ENCODE measurements around the gene EFHC1. TPM values are rescaled to one million over a fixed set of nuclear protein-coding genes. Genes with fewer than 3 reads are reported as not detected.
A peak's percentile ranks its signal among the peaks of the same experiment; 100 is the strongest.
"Not testable (repeated sequence)": the region's sequence is repeated elsewhere in the genome, so short reads cannot be mapped to it uniquely, and the experiment has no call there.

Gene EFHC1
- total RNA-seq, 1 experiment from 2014 or later, result 9.1 TPM

GRCh38 chr6:52438926-52439325, 18.8 kb downstream of the EFHC1 start:
- no peak for DNase-seq (ENCODE audit: low spot score)

DNA sequence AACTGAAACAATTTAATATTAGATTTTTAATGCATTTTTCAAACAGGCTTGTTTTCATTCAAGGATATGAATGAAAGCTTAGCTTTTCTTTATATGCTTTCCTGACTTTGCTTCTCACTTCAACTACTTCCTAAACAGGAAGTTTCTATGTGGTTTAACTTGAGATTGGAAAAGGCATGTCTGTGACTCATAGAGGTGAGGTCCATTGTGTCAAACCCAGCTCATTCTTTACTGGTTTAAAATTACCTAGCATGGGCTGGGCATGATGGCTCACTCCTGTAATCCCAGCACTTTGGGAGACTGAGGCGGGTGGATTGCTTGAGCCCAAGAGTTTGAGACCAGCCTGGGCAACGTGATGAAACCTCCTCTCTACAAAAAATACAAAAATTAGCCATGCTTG, 34.4 kb downstream of the EFHC1 start:
- DNase-seq (ENCODE audit: low spot score), result peak; percentile 15

DNA sequence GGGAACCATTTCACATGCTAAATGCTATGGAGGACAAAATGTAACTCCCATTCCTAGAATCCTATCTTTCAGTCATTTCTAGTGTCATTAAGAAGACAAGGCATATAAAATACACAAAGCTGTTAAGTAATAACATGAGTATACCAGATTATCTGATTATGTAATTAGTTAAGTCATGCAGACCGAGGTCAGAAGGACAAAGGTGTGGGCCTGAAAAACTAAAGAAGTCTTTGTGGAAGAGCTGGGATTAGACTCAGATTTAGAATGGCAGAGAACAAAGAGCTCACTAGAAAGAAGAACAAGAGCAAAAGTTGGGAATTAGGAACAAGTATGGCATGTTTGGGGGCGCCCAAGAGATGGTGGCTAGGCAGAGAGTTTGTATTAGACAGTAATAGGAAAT, 37.0 kb downstream of the EFHC1 start:
- no peak for DNase-seq (ENCODE audit: low spot score)

- not testable (repeated sequence) for DNase-seq (ENCODE audit: low spot score)
These were observed 41.1 kb downstream of the EFHC1 start for GRCh38 chr6:52461194-52461593.

- no peak for DNase-seq (ENCODE audit: low spot score)
These were observed 54.0 kb downstream of the EFHC1 start for GRCh38 chr6:52474173-52474572.

- DNase-seq (ENCODE audit: low spot score), result no peak
These were observed 55.2 kb downstream of the EFHC1 start for GRCh38 chr6:52475307-52475706.

GRCh38 chr6:52482903-52483670, 62.9 kb downstream of the EFHC1 start:
- DNase-seq (ENCODE audit: low spot score), result peak; percentile 33

DNA sequence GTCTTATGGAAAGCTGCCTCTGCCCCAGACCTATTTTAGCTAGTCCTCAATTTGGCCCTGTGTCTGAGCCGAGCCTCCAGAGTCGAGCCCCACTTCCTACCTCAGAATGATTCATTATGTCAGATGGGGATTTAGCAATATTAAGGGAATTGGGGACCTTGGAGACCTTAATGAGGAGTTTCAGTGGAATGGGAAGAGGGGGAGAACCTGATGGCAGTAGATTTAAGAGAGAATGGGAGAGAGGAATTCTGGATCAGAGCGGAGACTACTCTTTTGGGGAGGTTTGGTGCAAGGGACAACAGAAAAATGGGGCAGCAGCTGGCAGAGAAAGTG, 63.5 kb downstream of the EFHC1 start:
- DNase-seq (ENCODE audit: low spot score), result no peak

DNA sequence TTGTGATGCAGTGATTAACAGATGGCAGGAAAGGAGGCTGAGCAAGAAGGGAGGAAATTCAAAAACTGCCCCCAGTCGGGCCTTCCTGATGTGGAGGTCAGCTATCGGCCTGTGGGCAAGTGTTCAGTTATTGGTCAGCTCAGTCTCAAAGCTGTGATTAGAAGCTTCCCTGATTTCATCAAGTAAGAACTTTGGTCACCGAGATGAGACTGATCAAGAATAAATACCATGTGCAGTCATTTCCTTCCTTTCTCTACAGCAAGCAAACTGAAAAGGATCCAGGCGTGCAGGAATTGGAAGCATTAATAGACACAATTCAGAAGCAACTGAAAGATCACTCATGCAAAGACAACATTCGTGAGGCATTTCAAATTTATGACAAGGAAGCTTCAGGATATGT, 69.7 kb downstream of the EFHC1 start:
- no peak for DNase-seq (ENCODE audit: low spot score)

DNA sequence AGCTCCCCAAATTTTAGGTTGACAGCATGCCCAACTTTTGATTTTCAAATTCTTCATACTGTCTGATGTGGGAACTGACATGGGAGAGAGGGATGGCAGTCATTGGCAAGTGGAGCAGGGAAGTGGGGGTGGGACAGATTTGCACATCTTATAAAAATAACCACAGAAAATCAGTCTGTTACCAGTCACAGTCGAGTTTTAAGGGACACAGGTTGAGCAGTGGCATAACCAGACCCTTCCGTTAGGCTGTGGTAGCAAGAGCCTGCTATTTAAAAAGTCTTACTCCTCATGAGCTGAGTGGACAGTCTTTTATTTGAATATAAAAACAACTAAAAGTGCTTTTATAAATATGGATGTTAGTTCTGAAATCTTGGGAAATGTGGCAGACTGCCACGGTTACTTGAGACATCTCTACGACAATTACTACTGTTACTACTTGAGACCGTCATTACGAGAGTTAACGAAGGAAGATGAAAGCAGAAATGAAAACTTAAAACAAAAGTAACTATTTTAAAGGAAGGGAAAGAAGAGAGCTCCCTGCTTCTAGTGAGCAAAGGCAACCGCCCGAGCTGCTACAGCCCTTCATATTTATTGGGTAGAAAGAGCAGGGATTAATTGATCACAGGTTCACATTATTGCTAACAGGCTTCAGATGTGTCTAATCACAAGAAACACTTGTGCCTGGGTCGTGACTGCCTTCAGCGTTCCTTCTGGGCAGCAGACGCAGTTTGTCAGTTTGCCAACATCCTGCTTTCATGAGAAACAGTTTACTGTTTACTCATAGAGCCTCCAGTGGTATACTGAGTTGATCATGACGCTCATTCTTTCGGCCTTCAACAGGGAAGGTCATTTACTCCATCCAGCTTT, 71.3 kb downstream of the EFHC1 start:
- no peak for DNase-seq (ENCODE audit: low spot score)

- no peak for DNase-seq (ENCODE audit: low spot score)
These were observed 73.5 kb downstream of the EFHC1 start for GRCh38 chr6:52493669-52494068.

DNA sequence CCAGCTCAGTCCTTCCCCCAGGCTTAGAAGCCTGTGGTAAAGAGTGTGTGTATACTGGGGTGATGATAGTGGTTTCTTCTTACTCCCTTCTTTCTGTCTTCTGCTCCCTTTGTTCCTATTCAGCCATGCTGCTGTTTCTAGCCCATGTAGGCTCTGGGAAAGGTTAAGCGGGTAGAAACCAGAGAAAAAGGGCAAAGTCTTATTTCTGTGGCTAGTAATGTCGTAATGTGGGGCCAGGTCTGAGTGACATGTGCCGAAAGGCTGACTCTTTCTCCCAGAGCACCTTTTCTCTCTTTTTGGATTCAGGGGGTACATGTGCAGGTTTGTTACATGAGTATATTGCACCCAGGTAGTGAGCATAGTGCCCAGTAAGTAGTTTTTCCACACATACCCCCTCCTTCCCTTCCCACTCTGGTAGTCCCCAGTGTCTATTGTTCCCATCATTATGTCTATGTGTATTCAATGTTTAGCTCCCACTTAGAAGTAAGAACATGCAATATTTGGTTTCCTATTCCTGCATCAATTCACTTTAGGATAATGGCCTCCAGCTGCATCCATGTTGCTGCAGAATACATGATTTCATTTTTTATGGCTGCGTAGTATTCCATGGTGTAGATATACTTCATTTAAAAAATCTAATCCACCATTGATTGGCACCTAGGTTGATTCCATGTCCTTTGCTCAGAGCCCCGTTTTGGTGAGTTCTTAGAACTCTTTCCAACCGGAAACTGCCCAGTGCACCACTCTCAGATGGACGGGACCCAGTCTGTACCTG, 74.3 kb downstream of the EFHC1 start:
- DNase-seq (ENCODE audit: low spot score), result no peak

DNA sequence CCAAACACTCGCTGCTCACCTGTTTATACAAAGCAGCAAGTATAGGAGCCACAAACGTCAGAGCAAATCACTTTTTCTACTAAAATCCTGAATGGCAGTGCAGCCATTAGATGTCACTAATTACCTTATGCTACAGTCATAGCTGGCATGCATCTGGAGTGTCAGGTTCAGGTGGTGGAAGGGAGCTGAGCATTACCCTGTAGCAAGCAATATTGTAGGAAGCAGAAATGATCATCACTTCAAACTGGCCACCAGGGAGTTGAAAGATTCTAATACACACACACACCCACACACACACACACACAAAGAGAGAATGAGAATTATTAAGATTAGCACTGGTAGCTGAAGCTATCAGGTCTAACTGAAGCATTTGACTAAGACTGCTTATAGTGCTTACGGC, 75.8 kb downstream of the EFHC1 start:
- no peak for DNase-seq (ENCODE audit: low spot score)

DNA sequence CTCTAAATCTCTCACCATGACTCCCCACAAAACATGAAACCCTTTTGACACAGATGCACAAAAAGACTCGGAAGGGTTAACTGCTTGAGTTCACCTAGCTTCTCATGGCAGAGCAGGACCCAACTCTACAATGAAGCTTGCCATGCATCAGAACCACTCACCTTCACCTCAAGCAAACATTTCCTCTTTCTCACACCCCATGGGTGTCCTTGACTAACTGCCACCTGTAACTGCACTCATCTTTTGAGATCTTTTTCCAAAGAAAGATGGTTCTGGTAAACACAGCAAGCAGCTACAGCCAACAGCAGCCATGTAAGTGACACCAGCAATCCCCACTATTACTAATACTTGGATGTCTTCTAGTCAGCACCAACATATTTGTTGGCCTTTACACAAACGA, 76.5 kb downstream of the EFHC1 start:
- no peak for DNase-seq (ENCODE audit: low spot score)

- no peak for DNase-seq (ENCODE audit: low spot score)
These were observed 77.7 kb downstream of the EFHC1 start for GRCh38 chr6:52497652-52498408.

- DNase-seq (ENCODE audit: low spot score), result no peak
These were observed 78.4 kb downstream of the EFHC1 start for GRCh38 chr6:52498538-52499017.

DNA sequence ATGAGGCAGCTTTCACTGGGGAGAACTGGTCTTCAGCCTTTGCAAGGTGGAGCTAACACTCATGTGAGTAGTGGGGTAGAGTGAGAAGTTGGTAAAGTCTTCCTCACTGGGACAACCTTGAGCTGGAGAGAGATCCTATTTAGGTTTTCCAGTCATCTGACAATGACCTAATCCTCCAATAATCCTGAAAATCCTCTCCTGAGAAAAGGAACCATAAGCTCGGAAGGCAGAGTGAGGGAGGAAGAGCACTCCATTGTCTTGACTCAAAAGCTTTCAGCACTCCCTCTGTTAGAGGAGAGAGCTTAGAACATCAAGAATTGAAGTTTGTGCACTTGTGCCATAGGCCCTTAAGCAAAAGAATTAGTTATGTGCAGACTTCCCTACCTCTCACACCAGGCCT, 78.9 kb downstream of the EFHC1 start:
- DNase-seq (ENCODE audit: low spot score), result no peak

GRCh38 chr6:52499681-52500236, 79.6 kb downstream of the EFHC1 start:
- DNase-seq (ENCODE audit: low spot score), result no peak

- DNase-seq (ENCODE audit: low spot score), result no peak
These were observed 80.3 kb downstream of the EFHC1 start for GRCh38 chr6:52500238-52501129.

Data from HT-29 (cell line).